Rectal smooth muscle tissue (tissue), 1 donor: ENCODE data around the gene ACAP1.

Source experiments
- H3K27ac ChIP-seq: one replicate; pipeline ENCODE4 v1.7.0; 2013; ENCODE audit warnings: low read depth, low read length, inconsistent platforms
- H3K27me3 ChIP-seq: one replicate; pipeline ENCODE4 v1.7.0; 2013; ENCODE audit warnings: low read length; ENCODE audit not compliant: control insufficient read depth, insufficient read depth
- H3K36me3 ChIP-seq: one replicate; pipeline ENCODE4 v1.7.0; 2013; ENCODE audit warnings: low read length; ENCODE audit not compliant: control insufficient read depth, insufficient read depth
- H3K4me1 ChIP-seq: one replicate; pipeline ENCODE4 v1.7.0; 2013; ENCODE audit warnings: low read length; ENCODE audit not compliant: control insufficient read depth, insufficient read depth
- H3K4me3 ChIP-seq: one replicate; pipeline ENCODE4 v1.7.0; 2013; ENCODE audit warnings: low read length
- H3K9ac ChIP-seq: one replicate; pipeline ENCODE4 v1.7.0; 2013; ENCODE audit warnings: low read length

Gene ACAP1

DNA sequence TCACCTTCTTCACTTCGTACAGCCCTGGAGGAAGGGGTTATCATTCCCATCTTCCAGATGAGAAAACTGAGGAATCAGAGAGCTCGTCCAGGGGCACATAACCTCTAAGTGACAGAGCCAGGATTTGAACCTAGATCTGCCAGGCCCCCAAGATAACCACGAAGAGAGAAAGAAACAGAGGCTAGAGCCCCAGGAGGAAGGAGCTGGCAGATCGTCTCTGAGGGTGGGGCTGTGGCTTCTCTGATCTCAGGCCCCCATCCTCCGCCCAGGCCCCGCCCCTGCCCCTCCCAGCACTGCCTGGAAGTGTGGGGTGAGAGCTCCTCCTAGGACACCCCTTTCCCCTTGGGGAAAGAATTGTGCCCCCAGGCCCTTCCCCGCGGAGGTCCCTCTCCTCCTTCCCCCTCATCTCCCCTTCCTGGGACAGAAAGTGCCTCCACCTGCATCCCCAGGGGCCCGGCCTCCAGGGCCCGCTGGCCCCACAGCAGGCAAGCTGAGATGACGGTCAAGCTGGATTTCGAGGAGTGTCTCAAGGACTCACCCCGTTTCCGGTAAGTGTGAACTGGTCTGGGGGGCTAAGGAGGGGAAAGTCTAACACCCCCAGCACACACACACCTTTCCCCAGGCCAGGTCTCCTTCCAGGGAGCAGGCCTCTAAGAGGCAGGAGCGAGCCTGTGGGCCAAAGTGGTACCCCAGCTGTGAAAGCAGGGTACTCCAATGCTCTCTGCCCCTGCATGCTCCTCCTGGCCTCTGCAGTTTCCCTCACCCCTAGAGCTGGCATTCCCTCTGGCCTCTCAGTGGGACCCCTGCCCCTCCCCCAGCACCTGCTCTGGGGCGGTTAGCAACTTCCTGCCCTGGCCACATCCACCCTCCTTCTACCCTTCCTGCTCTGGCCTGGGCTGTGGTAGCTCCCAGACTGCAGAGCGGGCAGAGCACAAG lies at the start of gene ACAP1:
TSS of gene ACAP1 (plus strand) at position 290 of the 936 bp plus-strand sequence. CDS start at position 496, 206 bp downstream.
- Histone ChIP-seq H3K36me3 (no peaks in the 10 kb centered on the region), H3K4me3 (peak within 1 kb of the TSS; percentile 40), H3K4me1 (no peaks in the 10 kb centered on the region), H3K9ac (no peak within 1 kb of the TSS), H3K27ac (no peak within 1 kb of the TSS), H3K27me3 (no peaks in the 10 kb centered on the region)

DNA sequence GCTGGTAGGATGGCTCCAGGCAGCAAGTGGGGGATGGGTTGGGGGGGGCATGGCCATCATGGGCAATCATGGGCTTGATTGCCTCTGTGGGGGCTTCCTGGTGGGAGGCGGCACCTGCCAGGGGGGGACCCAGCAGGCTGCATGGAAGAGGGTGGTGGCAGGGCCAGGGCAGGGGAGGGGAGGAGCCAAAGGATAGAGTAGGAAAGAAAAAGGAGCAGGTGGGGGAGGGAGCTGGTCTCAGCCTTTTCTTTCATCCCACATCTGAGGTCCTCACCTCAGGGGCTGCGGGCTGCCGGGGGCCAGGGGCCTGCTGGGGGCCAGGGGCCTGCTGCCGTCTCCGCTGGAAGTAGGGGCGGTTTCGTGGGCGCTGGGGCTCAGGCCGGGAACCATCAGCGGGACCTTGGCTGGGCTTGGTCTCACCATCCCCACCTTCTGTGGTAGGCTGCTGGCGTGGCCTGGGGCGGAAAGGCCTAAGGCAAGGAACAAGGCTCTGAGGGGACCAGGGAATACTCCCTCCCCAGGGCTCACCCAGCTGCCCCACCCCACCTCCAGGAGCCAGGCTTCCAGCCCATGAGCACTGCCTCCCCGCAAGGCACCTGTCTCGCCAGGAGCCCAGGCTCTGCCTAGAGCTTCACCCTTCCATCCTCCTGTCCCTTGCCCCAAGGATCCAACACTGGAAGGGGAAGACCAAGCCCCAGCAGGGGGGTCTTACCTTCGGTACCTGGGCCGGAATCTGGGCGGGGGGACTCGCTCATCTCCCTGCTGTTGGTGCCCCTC lies 46.9 kb upstream of the ACAP1 start:
- peaks cover 6% of the 10 kb centered on the region for H3K36me3 ChIP-seq
- no peak overlapping the region for H3K4me3 ChIP-seq
- H3K27ac ChIP-seq = no peak overlapping the region
- H3K4me1 ChIP-seq = peaks cover 20% of the 10 kb centered on the region
- peaks cover 6% of the 10 kb centered on the region for H3K27me3 ChIP-seq
- no peak overlapping the region for H3K9ac ChIP-seq

- Histone ChIP-seq H3K27ac (peak overlapping the region; percentile 3), H3K4me1 (peaks cover 22% of the 10 kb centered on the region), H3K36me3 (peaks cover 2% of the 10 kb centered on the region), H3K9ac (no peak overlapping the region), H3K27me3 (peaks cover 6% of the 10 kb centered on the region), H3K4me3 (no peak overlapping the region)
These were observed 46.2 kb upstream of the ACAP1 start for GRCh38 chr17:7290166-7290565.

DNA sequence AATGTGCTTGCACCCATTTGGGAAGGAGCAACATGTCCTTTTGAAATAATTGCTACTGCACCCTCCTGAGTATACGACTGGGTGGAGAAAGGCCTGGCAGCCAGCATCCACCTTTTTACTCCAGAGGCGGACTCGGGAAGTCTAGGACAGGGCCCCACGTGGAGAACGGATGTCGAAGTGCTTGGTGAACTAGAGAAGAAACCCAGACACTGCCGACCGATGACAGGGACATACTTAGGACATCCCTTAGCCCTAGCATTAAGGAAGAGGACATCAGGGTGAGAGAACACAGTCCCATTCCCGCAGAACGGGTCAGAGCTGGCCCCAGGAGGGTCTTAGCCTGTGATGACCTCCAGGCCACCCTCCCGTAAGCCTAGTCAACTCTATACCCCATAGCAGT lies 45.6 kb upstream of the ACAP1 start:
- Histone ChIP-seq H3K4me1 (peaks cover 22% of the 10 kb centered on the region), H3K9ac (no peak overlapping the region), H3K27ac (peak overlapping the region; percentile 3), H3K4me3 (no peak overlapping the region), H3K27me3 (peaks cover 6% of the 10 kb centered on the region), H3K36me3 (peaks cover 2% of the 10 kb centered on the region)

DNA sequence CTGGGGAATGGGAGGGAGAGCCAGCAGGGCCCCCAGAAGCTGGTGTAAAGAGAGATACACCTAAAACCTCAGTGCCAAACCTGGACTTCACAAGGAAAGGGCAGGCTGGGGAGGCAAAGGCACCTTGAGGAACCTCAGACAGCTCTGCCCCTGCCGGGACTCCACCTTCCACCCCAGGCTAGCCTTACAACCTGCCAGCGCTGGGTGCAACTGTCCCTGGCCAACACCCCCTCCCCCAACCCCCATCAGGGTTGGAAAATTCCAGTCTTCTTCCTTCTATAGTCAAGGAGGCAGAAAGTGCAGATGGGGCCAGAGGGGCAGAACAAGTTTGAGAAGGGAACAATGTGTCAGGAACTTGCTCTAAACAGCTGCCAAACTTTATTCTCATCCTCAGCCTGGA lies 44.1 kb upstream of the ACAP1 start:
- Histone ChIP-seq H3K27ac (peak overlapping the region; percentile 26), H3K27me3 (peaks cover 6% of the 10 kb centered on the region), H3K9ac (no peak overlapping the region)

GRCh38 chr17:7292729-7293128 lies 43.6 kb upstream of the ACAP1 start:
- Histone ChIP-seq H3K36me3 (peaks cover under 1% of the 10 kb centered on the region), H3K27ac (peak overlapping the region; percentile 26), H3K4me1 (peaks cover 31% of the 10 kb centered on the region), H3K4me3 (no peak overlapping the region), H3K27me3 (peaks cover 6% of the 10 kb centered on the region), H3K9ac (no peak overlapping the region)

More for the DNA sequence above, 44.1 kb upstream of the ACAP1 start:
- Histone ChIP-seq H3K4me1 (peaks cover 31% of the 10 kb centered on the region), H3K36me3 (peaks cover 2% of the 10 kb centered on the region), H3K4me3 (no peak overlapping the region)

DNA sequence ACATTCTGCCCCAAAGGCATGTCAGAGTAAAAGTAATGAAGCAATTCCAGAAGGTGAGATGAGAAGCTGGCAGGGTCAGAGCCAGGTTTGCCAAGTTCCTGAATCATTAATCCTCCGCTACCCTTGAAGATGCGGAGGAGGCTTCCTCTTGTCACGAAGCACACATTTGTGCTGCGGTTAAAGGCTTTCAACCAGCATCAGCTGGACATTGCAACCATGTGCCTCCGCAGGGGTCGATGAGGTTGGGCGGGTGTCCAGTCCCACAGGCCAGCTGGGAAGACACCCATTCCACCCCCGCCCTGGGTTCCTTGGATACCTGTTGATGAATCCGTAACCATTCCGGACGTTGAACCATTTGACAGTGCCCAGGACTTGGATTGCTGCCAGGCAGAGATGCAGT lies 43.2 kb upstream of the ACAP1 start:
- Histone ChIP-seq H3K4me3 (no peak overlapping the region), H3K4me1 (peaks cover 31% of the 10 kb centered on the region), H3K9ac (no peak overlapping the region), H3K27me3 (peaks cover 6% of the 10 kb centered on the region), H3K27ac (no peak overlapping the region), H3K36me3 (no peaks in the 10 kb centered on the region)

DNA sequence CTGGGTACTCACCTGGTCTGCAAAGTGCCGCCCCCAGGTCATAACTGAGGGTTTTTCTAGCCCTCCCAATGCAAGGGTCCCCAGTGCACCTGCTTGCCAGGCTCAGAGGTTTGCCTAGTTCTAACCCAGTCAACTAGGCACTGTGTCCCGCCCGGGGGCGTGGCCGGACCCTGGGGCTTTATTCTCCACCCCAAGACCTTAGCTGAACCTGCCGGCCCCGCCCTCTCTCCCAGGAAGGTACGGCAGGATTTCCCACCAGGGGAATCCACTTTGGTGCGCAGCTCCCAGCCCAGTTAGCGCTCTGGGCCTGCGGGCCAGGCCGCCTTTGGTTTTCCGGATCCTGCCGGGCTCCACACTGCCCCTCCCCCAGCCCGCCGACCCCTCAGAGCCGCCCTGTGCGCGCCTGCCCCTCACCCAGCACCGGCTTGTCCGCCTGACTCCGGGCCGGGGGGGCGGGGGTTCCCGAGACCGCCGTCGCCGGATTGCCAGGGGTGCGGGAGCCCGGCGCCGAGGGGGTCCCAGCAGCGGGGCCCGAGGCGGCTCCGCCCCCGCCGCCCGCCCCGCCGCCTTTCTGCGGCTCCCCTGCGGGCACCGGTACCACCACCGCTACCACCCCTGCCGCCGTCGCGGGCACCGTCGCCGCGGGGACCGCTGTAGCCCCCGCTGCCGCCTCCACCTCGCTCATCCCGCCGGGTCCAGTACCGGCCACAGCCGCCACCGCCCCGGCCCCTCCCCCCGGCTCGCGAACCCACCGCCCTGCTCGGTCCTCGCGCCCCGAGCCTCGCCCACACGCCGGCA lies 42.3 kb upstream of the ACAP1 start:
- no peak overlapping the region for H3K9ac ChIP-seq
- peaks cover 31% of the 10 kb centered on the region for H3K4me1 ChIP-seq
- H3K27me3 ChIP-seq = peaks cover 6% of the 10 kb centered on the region
- peak overlapping the region; percentile 32 for H3K4me3 ChIP-seq
- H3K27ac ChIP-seq = no peak overlapping the region
- H3K36me3 ChIP-seq = no peaks in the 10 kb centered on the region

- H3K27me3 ChIP-seq = peaks cover 6% of the 10 kb centered on the region
- H3K9ac ChIP-seq = no peak within 1 kb of the TSS
- H3K4me3 ChIP-seq = peak within 1 kb of the TSS; percentile 61
- no peaks in the 10 kb centered on the region for H3K36me3 ChIP-seq
- H3K4me1 ChIP-seq = peaks cover 31% of the 10 kb centered on the region
- peak within 1 kb of the TSS; percentile 31 for H3K27ac ChIP-seq
These were observed 41.6 kb upstream of the ACAP1 start, which contains the start of gene YBX2 for GRCh38 chr17:7294614-7295153. YBX2 (minus strand) TSS chr17:7294639; CDS start chr17:7294500, 139 bp downstream.

DNA sequence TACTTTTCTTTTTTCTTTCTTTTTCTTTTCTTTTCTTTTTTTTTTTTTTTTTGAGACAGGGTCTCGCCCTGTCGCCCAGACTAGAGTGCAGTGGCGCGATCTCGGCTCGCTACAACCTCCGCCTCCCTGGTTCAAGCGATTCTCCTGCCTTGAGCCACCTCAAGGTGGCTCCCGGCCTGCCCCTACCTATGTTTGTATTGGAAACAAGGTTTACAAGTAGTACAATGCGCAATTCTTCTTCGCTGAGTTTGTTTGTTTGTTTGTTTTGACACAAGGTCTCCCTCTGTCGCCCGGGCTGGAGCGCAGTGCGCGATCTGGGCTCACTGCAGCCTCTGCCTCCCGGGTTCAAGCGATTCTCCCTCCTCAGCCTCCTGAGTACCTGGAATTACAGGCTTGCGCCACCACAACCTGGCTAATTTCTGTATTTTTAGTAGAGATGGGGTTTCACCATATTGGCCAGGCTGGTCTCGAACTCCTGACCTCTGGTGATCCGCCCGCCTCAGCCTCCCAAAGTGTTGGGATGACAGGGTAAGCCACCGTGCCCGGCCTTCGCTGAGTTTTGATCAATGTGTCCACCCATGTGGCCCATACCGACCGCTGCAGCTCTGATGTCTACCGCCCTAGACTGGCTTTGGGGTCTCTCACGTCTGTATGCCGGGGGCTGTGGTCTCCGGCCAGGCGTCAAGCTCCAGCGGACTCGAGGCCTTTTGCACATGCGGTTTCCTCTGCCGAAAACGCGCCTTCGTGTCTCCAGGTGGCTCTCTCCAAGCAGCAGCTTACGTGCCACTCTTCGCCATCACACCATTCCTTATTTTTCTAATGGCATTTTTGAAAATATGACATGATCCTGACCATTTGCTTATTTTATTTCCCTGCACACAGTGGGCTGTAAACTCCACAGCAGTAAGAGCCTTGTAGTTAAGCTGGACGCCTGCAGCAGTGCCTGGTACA lies 40.8 kb upstream of the ACAP1 start:
- H3K36me3 ChIP-seq = no peaks in the 10 kb centered on the region
- peak overlapping the region; percentile 53 for H3K27ac ChIP-seq
- peaks cover 6% of the 10 kb centered on the region for H3K27me3 ChIP-seq
- H3K4me3 ChIP-seq = peak overlapping the region; percentile 61
- no peak overlapping the region for H3K9ac ChIP-seq
- H3K4me1 ChIP-seq = peaks cover 31% of the 10 kb centered on the region
